GM13977 (cell line): ENCODE data around the gene TMX1.

ENCODE experiments used
- DNase-seq: peaks from one replicate; pipeline ENCODE4 v3.0.0; 2012; ENCODE audit warnings: low spot score
- CTCF ChIP-seq: IDR thresholded peaks from 2 replicates; pipeline ENCODE4 v1.5.1; 2012; ENCODE audit warnings: mild to moderate bottlenecking, control low read depth; ENCODE audit not compliant: insufficient read depth; ENCODE audit errors: extremely low read depth, missing control alignments
- in situ Hi-C: fragments of 300-500 bp; cut with MboI; formaldehyde crosslinking; loops from one replicate; pipeline ENCODE4 v1.12.0; 2022; ENCODE audit warnings: low sequenced_read_pairs, low pct_unique_long_range_greater_than_20kb, mixed read lengths, inconsistent platforms; ENCODE audit not compliant: unreplicated experiment

The TMX1 gene

DNA sequence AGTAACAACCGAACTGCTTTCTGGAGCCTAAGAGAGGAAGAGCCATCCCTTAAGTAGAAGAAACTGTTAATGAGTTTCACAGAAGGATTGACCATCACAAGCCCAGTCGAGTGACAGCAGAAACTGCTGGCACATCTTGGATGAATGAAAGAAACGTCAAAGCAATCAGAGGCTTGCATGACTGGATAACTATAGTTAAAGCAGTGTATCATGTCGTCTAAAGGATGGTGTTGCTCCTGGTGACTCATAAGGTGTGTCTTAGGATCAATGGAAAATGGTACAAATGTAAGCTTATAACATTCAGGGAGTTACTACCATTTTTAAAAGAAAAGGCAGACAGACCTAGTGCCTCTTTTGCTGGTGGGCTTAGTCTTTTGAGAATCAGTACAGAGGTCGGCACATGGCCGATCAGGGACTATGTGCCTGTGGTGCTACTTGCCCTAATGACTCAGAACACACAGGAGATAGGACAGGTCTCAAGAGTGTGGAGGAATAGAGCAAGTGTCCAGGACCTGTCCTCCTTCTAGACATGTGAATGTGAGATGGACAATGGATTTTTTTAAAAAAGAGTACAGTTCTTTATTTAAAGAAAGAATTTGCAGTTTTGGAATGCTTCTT, 55.7 kb downstream of the TMX1 start:
- TF ChIP-seq CTCF, result no peak
- DNase-seq, result no peak
- in situ Hi-C loops, result loop anchor here (25.0 kb wide), 1 partner anchor 692 kb away; the partner anchor contains the start of gene RTRAF

- TF ChIP-seq CTCF, result no peak
- in situ Hi-C loops, result loop anchor here (25.0 kb wide), 1 partner anchor 690 kb away; the partner anchor contains the start of gene RTRAF
- DNase-seq, result no peak
Measured at GRCh38 chr14:51297066-51297465, 57.0 kb downstream of the TMX1 start.

DNA sequence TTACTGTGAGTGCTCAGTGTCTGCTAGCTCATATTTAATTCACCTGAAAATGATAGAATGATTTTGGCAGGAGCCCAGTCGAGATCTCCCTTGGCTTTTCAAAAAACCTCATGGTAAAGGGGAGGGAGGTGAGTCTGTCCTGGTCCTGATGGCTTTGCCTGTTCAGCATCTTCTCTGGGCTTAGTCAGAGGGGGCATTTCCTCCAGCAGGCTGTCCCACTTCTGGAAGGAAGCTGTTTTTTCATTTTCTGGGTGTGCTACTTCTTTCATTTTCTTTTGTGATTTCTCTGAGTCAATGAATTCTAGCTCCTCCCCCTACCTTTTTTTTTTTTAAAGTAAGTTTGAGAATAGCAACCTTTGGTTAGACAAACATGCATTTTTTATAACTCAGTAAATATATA, 58.8 kb downstream of the TMX1 start:
- no peak for TF ChIP-seq CTCF
- DNase-seq, result no peak
- in situ Hi-C loops, result loop anchor here (25.0 kb wide), 1 partner anchor 688 kb away; the partner anchor contains the start of gene RTRAF

GRCh38 chr14:51302295-51303030, 62.4 kb downstream of the TMX1 start:
- no peak for DNase-seq
- no peak for TF ChIP-seq CTCF
- in situ Hi-C loops, result no loop called here

DNA sequence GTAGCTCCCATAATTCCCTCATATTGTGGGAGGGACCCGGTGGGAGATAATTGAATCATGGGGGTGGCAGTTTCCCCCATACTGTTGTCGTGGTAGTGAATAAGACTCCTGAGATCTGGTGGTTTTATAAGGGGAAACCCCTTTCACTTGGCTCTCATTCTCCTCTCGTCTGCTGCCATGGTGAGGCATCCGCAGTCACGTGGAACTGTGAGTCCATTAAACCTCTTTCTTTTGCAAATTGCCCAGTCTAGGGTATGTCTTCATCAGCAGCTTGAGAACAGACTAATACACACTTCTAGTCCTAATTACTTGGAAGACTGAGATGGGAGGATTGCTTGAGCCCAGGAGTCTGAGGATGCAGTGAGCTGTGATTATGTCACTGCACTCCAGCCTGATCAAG, 64.4 kb downstream of the TMX1 start:
- in situ Hi-C loops, result no loop called here
- TF ChIP-seq CTCF, result no peak

GRCh38 chr14:51304941-51305340, 64.9 kb downstream of the TMX1 start:
- DNase-seq, result no peak
- TF ChIP-seq CTCF, result no peak
- in situ Hi-C loops, result no loop called here

More for the DNA sequence above, 64.4 kb downstream of the TMX1 start:
- no peak for DNase-seq
